Stimulated activated CD4-positive, alpha-beta T cell treated with anti-CD3 and anti-CD28 coated beads, Interleukin-1b, Interleukin-23, amount 100 ng/mL, for 48 hours (primary cell): ENCODE data around the gene CTDNEP1.
"Not testable (repeated sequence)": the region's sequence is repeated elsewhere in the genome, so short reads cannot be mapped to it uniquely, and the experiment has no call there.

ENCODE experiments used
- DNase-seq: peaks from one replicate; pipeline ENCODE4 v3.0.0-alpha.2; 2020

Gene CTDNEP1

GRCh38 chr17:7243838-7244237 lies 7.7 kb downstream of the CTDNEP1 start:
- DNase-seq, result not testable (repeated sequence)

GRCh38 chr17:7243453-7243729 lies 8.1 kb downstream of the CTDNEP1 start:
- no peak for DNase-seq

- DNase-seq, result peak; percentile 91
Measured at GRCh38 chr17:7242717-7243452, 8.6 kb downstream of the CTDNEP1 start.

- DNase-seq, result peak; percentile 91
Measured at GRCh38 chr17:7241783-7242716, 9.5 kb downstream of the CTDNEP1 start, which contains the start of gene GABARAP. GABARAP (minus strand) TSS chr17:7242449; CDS start chr17:7242330, 119 bp downstream.

- DNase-seq, result no peak
Measured at GRCh38 chr17:7241090-7241733, 10.3 kb downstream of the CTDNEP1 start.

GRCh38 chr17:7240375-7240774 lies 11.2 kb downstream of the CTDNEP1 start:
- DNase-seq, result no peak

GRCh38 chr17:7239091-7240027 lies 12.2 kb downstream of the CTDNEP1 start, which contains the start of gene PHF23:
PHF23 (minus strand) TSS chr17:7239457; CDS start chr17:7239279, 178 bp downstream.
- peak; percentile 98 for DNase-seq

GRCh38 chr17:7238420-7239090 lies 13.0 kb downstream of the CTDNEP1 start:
- no peak for DNase-seq

GRCh38 chr17:7237761-7238419 lies 13.6 kb downstream of the CTDNEP1 start:
- peak; percentile 85 for DNase-seq

GRCh38 chr17:7237266-7237760 lies 14.2 kb downstream of the CTDNEP1 start:
- no peak for DNase-seq

- no peak for DNase-seq
Measured at GRCh38 chr17:7236808-7237207, 14.7 kb downstream of the CTDNEP1 start.

- no peak for DNase-seq
Measured at GRCh38 chr17:7235693-7236665, 15.6 kb downstream of the CTDNEP1 start.

GRCh38 chr17:7234083-7234951 lies 17.2 kb downstream of the CTDNEP1 start, which contains the start of gene DVL2:
DVL2 (minus strand) TSS chr17:7234517; CDS start chr17:7234262, 255 bp downstream.
- DNase-seq, result peak; percentile 95

- DNase-seq, result no peak
Measured at GRCh38 chr17:7233701-7234082, 17.8 kb downstream of the CTDNEP1 start.

GRCh38 chr17:7232114-7232513 lies 19.4 kb downstream of the CTDNEP1 start:
- no peak for DNase-seq

- DNase-seq, result no peak
Measured at GRCh38 chr17:7229504-7229903, 22.0 kb downstream of the CTDNEP1 start.

GRCh38 chr17:7228920-7229319 lies 22.6 kb downstream of the CTDNEP1 start:
- no peak for DNase-seq
